Measurements from ENCODE around the gene SMYD3. TPM values are rescaled to one million over a fixed set of nuclear protein-coding genes. Genes with fewer than 3 reads are reported as not detected.

The SMYD3 gene
- total and polyA plus RNA-seq, 9 donors, result 8.0 to 13.9 (median 9.6) TPM

DNA sequence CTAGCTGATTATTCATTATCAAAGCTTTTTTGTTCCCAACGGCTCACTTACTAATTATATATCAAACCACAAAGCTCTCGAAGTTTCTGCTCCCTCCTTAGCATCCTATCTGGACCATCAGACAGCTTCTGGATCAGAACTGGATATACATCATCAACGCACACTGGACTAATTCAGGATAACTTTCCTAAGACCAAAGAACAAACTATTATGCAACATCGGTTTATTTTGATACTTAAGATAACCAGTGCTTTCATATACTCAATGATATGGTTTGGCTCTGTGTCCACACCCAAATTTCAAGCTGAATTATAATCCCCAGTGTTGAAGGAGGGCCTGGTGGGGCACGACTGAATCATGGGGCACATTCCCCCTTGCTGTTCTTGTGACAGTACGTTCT is 110.8 kb downstream of the SMYD3 start:
- H3K4me3 ChIP-seq (ENCODE audit: low read length), result no peak overlapping the region
- DNase-seq, result no peak
- peaks cover 5% of the 10 kb centered on the region for H3K9me3 ChIP-seq (replicated peaks; ENCODE audit: control insufficient read depth, low read depth, low read length)
- H3K36me3 ChIP-seq (ENCODE audit: control insufficient read depth, insufficient read depth, low read length), result no peaks in the 10 kb centered on the region
- WGBS (ENCODE audit: insufficient coverage), result 88% methylated on average over 4 of the region's 6 CpGs
- H3K4me1 ChIP-seq (ENCODE audit: control insufficient read depth, insufficient read depth, low read length), result no peaks in the 10 kb centered on the region
- no peak overlapping the region for H3K27ac ChIP-seq (ENCODE audit: low read length)
- no peaks in the 10 kb centered on the region for H3K27me3 ChIP-seq (ENCODE audit: control insufficient read depth, insufficient read depth, low read length)

DNA sequence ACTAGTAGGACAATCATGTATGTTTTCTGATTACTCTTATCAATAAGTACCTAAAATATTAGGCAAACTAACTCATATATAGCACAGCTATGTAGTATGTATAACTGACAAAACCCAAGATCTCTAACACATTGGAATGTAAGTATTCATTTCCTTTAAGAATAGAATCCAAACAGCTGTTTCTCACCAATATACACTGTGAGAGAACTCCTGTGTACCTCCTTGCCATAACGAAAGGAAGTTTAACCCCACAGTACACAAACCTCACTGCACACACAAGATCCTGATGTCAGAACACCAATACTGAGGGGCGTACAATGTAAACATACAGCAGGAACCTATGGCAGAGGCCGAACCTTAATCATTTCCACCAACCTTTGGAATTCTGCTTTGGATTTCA is 113.0 kb downstream of the SMYD3 start:
- Histone ChIP-seq H3K27me3 (ENCODE audit: control insufficient read depth, insufficient read depth, low read length) (no peaks in the 10 kb centered on the region), H3K4me1 (ENCODE audit: control insufficient read depth, insufficient read depth, low read length) (no peaks in the 10 kb centered on the region), H3K9me3 (replicated peaks; ENCODE audit: control insufficient read depth, low read depth, low read length) (peaks cover 13% of the 10 kb centered on the region), H3K4me3 (ENCODE audit: low read length) (no peak overlapping the region), H3K27ac (ENCODE audit: low read length) (no peak overlapping the region), H3K36me3 (ENCODE audit: control insufficient read depth, insufficient read depth, low read length) (no peaks in the 10 kb centered on the region)
- 25% methylated on average over 2 of the region's 3 CpGs for WGBS (ENCODE audit: insufficient coverage)
- DNase-seq, result no peak

DNA sequence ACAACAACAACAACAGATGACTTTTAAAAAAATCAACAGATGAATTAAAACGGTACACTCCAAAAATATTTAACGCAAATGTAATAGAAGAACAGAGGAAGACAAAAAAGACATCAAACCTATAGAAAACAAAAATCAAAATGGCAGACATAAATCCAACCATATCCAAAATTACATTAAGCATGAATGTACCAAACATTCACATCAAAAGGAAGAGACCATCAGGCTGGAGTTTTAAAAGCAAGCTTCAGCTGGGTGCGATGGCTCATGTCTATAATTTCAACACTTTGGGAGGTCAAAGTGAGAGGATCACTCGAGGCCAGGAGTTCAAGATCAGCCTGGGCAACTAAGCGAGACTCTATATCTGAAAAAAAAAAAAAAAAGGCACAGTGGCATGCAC is 116.2 kb downstream of the SMYD3 start:
- WGBS (ENCODE audit: insufficient coverage), result no CpG with 5 or more reads among the region's 5 CpGs
- Histone ChIP-seq H3K9me3 (replicated peaks; ENCODE audit: control insufficient read depth, low read depth, low read length) (peaks cover 13% of the 10 kb centered on the region), H3K4me1 (ENCODE audit: control insufficient read depth, insufficient read depth, low read length) (no peaks in the 10 kb centered on the region), H3K36me3 (ENCODE audit: control insufficient read depth, insufficient read depth, low read length) (no peaks in the 10 kb centered on the region), H3K27me3 (ENCODE audit: control insufficient read depth, insufficient read depth, low read length) (no peaks in the 10 kb centered on the region), H3K4me3 (ENCODE audit: low read length) (no peak overlapping the region), H3K27ac (ENCODE audit: low read length) (no peak overlapping the region)
- DNase-seq, result no peak

DNA sequence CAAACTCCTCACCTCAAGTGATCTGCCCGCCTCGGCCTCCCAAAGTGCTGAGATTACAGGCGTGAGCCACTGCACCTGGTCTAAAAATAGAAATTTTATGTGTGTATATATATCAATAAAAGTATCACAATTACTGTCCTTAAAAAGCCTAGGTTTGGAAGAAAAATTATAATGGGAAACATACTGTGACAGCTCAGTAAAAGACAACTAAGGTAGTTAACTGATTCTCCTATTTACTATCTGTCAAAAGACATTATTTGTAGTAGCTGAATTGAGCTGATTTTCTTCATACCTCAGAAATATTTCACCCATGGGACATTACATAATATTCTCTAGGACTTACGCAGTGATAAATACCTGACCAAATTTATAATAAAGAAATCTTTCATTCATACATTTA is 122.5 kb downstream of the SMYD3 start:
- DNase-seq, result no peak
- Histone ChIP-seq H3K4me1 (ENCODE audit: control insufficient read depth, insufficient read depth, low read length) (no peaks in the 10 kb centered on the region), H3K27me3 (ENCODE audit: control insufficient read depth, insufficient read depth, low read length) (no peaks in the 10 kb centered on the region), H3K9me3 (replicated peaks; ENCODE audit: control insufficient read depth, low read depth, low read length) (no peaks in the 10 kb centered on the region), H3K36me3 (ENCODE audit: control insufficient read depth, insufficient read depth, low read length) (no peaks in the 10 kb centered on the region), H3K4me3 (ENCODE audit: low read length) (no peak overlapping the region), H3K27ac (ENCODE audit: low read length) (no peak overlapping the region)
- no CpG with 5 or more reads among the region's 4 CpGs for WGBS (ENCODE audit: insufficient coverage)

DNA sequence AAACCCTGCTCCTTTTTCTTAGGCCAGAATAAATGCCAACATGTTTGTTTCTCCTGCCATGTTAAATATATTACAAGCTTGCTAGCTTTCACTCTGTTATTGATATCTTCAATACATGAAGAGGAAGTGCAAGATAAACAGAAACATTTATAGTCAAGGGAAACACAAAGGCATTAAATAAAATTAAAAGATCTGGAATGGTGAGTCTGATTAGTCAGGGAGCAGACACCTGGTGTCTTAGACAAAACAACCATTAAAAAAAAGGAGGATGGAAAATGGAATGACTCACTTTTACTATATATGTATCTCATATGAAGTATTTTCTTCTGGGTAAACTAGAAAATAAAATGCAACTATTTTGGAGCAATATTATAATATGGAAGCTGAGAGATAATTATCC is 123.3 kb downstream of the SMYD3 start:
- Histone ChIP-seq H3K27me3 (ENCODE audit: control insufficient read depth, insufficient read depth, low read length) (no peaks in the 10 kb centered on the region), H3K36me3 (ENCODE audit: control insufficient read depth, insufficient read depth, low read length) (no peaks in the 10 kb centered on the region), H3K4me3 (ENCODE audit: low read length) (no peak overlapping the region), H3K4me1 (ENCODE audit: control insufficient read depth, insufficient read depth, low read length) (no peaks in the 10 kb centered on the region), H3K9me3 (replicated peaks; ENCODE audit: control insufficient read depth, low read depth, low read length) (no peaks in the 10 kb centered on the region), H3K27ac (ENCODE audit: low read length) (no peak overlapping the region)
- no peak for DNase-seq

DNA sequence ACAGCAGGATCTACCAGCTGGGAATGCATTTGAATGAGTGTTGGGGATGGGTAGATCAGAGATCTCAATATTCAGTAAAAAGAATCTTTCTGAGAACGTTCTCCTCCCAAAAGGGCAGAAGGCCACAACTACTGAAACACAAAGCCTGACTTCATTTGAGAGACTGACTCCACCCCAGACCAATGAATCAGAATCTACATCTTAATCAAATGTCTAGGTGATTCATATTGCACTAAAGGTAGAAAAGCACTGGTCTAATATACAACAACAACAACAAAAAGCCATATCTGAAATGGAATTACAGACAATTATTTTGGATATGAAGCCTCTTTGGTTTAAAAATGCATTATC is 123.9 kb downstream of the SMYD3 start:
- H3K4me3 ChIP-seq (ENCODE audit: low read length), result no peak overlapping the region
- no peaks in the 10 kb centered on the region for H3K27me3 ChIP-seq (ENCODE audit: control insufficient read depth, insufficient read depth, low read length)
- no peak overlapping the region for H3K27ac ChIP-seq (ENCODE audit: low read length)
- WGBS (ENCODE audit: insufficient coverage), result no CpG with 5 or more reads among the region's 1 CpG
- DNase-seq, result no peak
- H3K36me3 ChIP-seq (ENCODE audit: control insufficient read depth, insufficient read depth, low read length), result no peaks in the 10 kb centered on the region
- no peaks in the 10 kb centered on the region for H3K4me1 ChIP-seq (ENCODE audit: control insufficient read depth, insufficient read depth, low read length)
- no peaks in the 10 kb centered on the region for H3K9me3 ChIP-seq (replicated peaks; ENCODE audit: control insufficient read depth, low read depth, low read length)

DNA sequence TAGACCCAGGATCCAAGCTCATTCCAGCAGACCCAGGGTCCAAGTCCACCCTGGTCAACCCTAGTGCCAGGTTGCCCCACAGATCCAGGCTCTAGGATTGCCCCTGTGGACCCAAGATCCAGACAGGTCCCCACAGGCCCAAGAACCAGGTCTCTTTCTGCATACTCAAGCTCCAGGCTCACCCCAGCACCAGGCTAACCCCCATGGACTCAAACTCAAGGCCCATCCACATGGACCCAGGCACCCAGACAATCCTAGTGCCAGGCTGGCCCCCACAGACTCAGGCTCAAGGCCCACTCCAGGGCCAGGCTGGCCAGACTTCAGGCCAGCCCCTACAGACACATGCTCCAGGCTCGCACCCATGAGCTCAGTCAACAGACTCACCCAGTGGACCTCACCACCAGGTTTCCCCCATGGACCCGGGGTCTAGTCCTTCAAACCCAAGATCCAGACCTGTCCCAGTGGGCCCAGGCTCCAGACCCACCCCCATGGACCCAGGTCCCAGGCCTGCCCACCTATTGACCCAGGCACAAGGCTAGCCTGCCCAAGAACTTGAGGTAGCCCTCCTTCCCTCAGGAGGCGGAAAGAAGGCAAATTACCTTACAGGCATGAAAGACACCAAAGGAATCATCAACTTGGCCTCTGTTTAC is 124.4 kb downstream of the SMYD3 start:
- H3K4me1 ChIP-seq (ENCODE audit: control insufficient read depth, insufficient read depth, low read length), result no peaks in the 10 kb centered on the region
- WGBS (ENCODE audit: insufficient coverage), result 93% methylated on average over 2 of the region's 3 CpGs
- H3K9me3 ChIP-seq (replicated peaks; ENCODE audit: control insufficient read depth, low read depth, low read length), result no peaks in the 10 kb centered on the region
- no peaks in the 10 kb centered on the region for H3K36me3 ChIP-seq (ENCODE audit: control insufficient read depth, insufficient read depth, low read length)
- no peak overlapping the region for H3K4me3 ChIP-seq (ENCODE audit: low read length)
- no peak overlapping the region for H3K27ac ChIP-seq (ENCODE audit: low read length)
- H3K27me3 ChIP-seq (ENCODE audit: control insufficient read depth, insufficient read depth, low read length), result no peaks in the 10 kb centered on the region
- DNase-seq, result no peak

DNA sequence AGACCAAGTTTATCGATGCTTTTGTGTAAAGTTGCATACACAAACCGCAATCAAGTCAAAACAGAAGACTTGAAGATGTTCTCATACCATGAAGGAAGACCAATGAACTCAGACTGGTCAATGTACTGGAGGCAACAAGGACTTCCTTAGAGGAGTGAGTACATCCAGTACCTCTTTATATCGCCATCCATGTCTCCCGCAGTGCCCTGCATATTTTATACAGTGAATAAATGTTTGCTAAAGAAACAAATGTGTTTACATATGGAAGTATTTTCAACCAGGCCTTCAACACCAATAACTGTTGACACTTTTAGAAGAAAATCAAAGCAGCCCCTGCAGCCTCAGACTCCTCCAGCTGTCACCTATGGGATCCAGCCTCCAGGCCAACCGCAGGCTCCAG is 125.6 kb downstream of the SMYD3 start:
- WGBS (ENCODE audit: insufficient coverage), result 93% methylated on average over 2 of the region's 5 CpGs
- Histone ChIP-seq H3K27me3 (ENCODE audit: control insufficient read depth, insufficient read depth, low read length) (no peaks in the 10 kb centered on the region), H3K4me1 (ENCODE audit: control insufficient read depth, insufficient read depth, low read length) (no peaks in the 10 kb centered on the region), H3K36me3 (ENCODE audit: control insufficient read depth, insufficient read depth, low read length) (no peaks in the 10 kb centered on the region), H3K27ac (ENCODE audit: low read length) (no peak overlapping the region), H3K4me3 (ENCODE audit: low read length) (no peak overlapping the region), H3K9me3 (replicated peaks; ENCODE audit: control insufficient read depth, low read depth, low read length) (no peaks in the 10 kb centered on the region)
- DNase-seq, result no peak

DNA sequence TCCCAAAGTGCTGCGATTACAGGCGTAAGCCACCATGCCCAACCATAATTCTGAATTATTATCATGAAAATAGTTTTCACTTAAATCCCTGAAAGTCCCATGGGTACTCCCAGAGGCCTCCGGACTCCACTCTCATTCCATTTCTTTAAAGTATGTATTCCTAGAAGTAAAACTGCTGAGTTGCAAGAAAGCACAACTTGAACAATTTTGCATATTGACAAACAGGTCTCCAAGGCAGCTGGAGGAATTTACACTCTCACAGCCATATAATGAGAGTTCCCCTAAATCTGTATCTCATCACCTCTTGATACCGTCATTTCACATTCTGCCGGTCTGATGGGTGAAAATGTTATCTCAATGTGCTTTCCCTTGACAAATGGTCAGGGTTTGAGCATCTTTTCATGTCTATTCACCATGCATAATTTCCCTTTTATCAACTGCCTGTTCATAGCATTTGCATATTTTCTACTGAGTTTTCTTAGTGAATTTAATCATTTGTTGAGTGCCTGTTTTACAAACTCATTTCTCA is 129.4 kb downstream of the SMYD3 start:
- no peaks in the 10 kb centered on the region for H3K4me1 ChIP-seq (ENCODE audit: control insufficient read depth, insufficient read depth, low read length)
- no CpG with 5 or more reads among the region's 5 CpGs for WGBS (ENCODE audit: insufficient coverage)
- DNase-seq, result no peak
- H3K9me3 ChIP-seq (replicated peaks; ENCODE audit: control insufficient read depth, low read depth, low read length), result no peaks in the 10 kb centered on the region
- H3K36me3 ChIP-seq (ENCODE audit: control insufficient read depth, insufficient read depth, low read length), result no peaks in the 10 kb centered on the region
- H3K4me3 ChIP-seq (ENCODE audit: low read length), result no peak overlapping the region
- no peak overlapping the region for H3K27ac ChIP-seq (ENCODE audit: low read length)
- H3K27me3 ChIP-seq (ENCODE audit: control insufficient read depth, insufficient read depth, low read length), result no peaks in the 10 kb centered on the region

DNA sequence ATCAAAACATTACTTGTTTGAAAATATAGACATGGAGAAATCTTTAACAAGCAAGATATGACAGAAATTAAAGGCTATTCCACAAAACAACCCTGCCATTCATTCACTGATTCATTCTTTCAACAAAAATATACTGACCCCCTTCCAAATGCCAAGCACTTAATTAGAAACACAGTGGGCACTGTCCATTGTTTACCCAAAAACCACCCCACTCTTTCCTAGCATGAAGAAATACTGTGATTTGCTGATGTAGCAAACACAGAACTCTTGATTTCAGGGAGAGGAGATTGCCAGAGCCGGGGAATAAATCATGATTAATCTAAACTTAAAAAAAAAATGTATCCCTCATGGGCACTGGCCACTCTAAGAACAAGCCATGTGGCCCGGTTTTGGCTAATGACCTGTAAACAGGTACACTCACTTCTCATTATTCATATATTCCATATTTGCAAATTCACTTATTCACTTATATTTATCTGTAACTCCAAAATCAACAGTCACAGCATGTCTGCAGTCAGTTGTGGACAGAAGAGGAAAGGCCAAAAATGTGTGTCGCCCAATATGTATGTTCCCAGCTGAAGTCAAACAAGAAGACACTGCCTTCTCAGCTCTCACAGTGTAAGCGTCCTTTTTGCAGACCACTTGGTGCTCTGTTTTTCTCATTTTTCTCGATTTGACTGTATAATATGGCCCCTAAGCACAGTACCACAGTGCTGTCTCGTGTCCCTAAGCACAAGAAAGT is 133.1 kb downstream of the SMYD3 start:
- no peaks in the 10 kb centered on the region for H3K4me1 ChIP-seq (ENCODE audit: control insufficient read depth, insufficient read depth, low read length)
- DNase-seq, result no peak
- no peaks in the 10 kb centered on the region for H3K36me3 ChIP-seq (ENCODE audit: control insufficient read depth, insufficient read depth, low read length)
- no peak overlapping the region for H3K4me3 ChIP-seq (ENCODE audit: low read length)
- no peaks in the 10 kb centered on the region for H3K27me3 ChIP-seq (ENCODE audit: control insufficient read depth, insufficient read depth, low read length)
- H3K9me3 ChIP-seq (replicated peaks; ENCODE audit: control insufficient read depth, low read depth, low read length), result no peaks in the 10 kb centered on the region
- no peak overlapping the region for H3K27ac ChIP-seq (ENCODE audit: low read length)
- WGBS (ENCODE audit: insufficient coverage), result 94% methylated on average over 2 of the region's 6 CpGs
